ENCODE results near the gene POU2AF1. TPM values are rescaled to one million over a fixed set of nuclear protein-coding genes. Genes with fewer than 3 reads are reported as not detected.
A peak's percentile ranks its signal among the peaks of the same experiment; 100 is the strongest.

POU2AF1 gene
- total RNA-seq, 1 donor from 2014 or later, result 0.11 TPM

GRCh38 chr11:111422494-111423249, 43.6 kb upstream of the POU2AF1 start:
- intact Hi-C loops (cut with DNase I), result loop anchor here (1.0 to 2.0 kb wide), 2 partner anchors 124 to 139 kb away; partner anchors contain the start of gene POU2AF3
- H3K9me3 ChIP-seq, result no peaks in the 10 kb centered on the region
- no peak overlapping the region for H3K4me3 ChIP-seq
- peak; percentile 70 to 91 (median 72) for TF ChIP-seq CTCF (IDR thresholded peaks at IDR 0.05)
- H3K4me1 ChIP-seq, result peaks cover 10 to 17% of the 10 kb centered on the region in 2 donors
- no peak overlapping the region for H3K27ac ChIP-seq
- H3K27me3 ChIP-seq, result no peaks in the 10 kb centered on the region
- no peaks in the 10 kb centered on the region for H3K36me3 ChIP-seq
- peak in 1 of 2 donors; percentile 72 for DNase-seq (ENCODE audit: low spot score in 2 of 2)

GRCh38 chr11:111421251-111421650, 42.2 kb upstream of the POU2AF1 start:
- Histone ChIP-seq H3K4me3 (no peak overlapping the region), H3K9me3 (no peaks in the 10 kb centered on the region), H3K27ac (no peak overlapping the region), H3K27me3 (no peaks in the 10 kb centered on the region), H3K36me3 (no peaks in the 10 kb centered on the region), H3K4me1 (peaks cover 10 to 21% of the 10 kb centered on the region in 2 donors)
- TF ChIP-seq CTCF (IDR thresholded peaks at IDR 0.05), result no peak
- DNase-seq (ENCODE audit: low spot score in 2 of 2), result no peak
- intact Hi-C loops (cut with DNase I), result no loop called here

DNA sequence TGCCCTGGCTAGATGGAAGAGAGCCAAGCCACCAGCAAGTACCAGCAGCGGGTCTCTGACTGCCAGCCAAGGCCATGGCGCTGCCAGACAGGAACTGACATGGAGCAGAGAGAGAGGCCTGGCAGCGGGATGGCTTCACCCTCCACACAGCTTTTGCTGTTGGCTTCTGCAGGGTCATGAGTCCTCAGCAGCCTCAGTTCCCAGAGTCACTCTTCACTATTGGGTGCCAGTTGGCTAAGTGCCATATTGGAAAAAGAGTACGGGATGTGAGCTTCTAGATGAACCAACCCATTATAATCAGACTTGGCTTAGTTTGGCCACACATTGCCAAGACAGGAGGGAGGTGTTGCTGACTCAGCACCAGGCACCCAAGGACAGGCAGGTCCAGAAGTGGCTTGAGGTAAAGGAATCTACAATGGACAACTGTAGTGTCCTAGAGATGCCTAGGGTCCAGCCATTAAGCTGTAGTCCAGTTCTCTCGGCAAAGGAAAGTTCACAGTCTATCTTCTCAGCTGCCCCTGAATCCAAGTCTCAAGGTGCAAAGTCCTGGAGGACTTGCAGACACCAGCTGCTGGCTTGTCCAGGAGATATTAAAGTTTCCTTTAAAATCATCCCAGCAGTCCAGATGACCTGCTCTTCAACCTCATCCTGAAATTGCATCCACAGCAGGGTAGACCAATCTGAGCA, 40.7 kb upstream of the POU2AF1 start:
- no peak for TF ChIP-seq CTCF (IDR thresholded peaks at IDR 0.05)
- H3K4me1 ChIP-seq, result peaks cover 10 to 21% of the 10 kb centered on the region in 2 donors
- no peak overlapping the region for H3K4me3 ChIP-seq
- DNase-seq (ENCODE audit: low spot score in 2 of 2), result peak in 1 of 2 donors; percentile 67
- H3K27me3 ChIP-seq, result no peaks in the 10 kb centered on the region
- H3K36me3 ChIP-seq, result no peaks in the 10 kb centered on the region
- H3K9me3 ChIP-seq, result no peaks in the 10 kb centered on the region
- H3K27ac ChIP-seq, result peak overlapping the region in 1 of 2 donors; percentile 36
- intact Hi-C loops (cut with DNase I), result no loop called here

DNA sequence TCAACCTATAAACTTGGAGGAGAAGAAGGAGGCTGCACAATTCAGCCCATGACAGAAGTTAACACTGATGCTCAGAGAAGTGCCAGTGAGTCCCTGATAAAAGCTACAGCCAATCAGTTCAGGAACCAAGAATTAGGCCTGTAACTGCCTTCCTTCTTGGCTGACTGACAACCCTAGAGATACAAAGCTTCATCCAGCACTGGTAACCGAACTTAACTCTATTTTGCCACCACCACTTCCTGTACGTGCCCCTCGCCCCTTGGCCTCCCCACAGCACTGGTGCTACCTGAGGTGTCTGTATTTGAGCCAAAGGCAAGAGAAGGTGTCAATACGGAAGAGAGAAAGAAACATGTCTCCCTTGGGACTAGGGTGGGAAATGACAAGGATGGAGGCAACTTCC, 40.1 kb upstream of the POU2AF1 start:
- intact Hi-C loops (cut with DNase I), result no loop called here
- TF ChIP-seq CTCF (IDR thresholded peaks at IDR 0.05), result no peak

DNA sequence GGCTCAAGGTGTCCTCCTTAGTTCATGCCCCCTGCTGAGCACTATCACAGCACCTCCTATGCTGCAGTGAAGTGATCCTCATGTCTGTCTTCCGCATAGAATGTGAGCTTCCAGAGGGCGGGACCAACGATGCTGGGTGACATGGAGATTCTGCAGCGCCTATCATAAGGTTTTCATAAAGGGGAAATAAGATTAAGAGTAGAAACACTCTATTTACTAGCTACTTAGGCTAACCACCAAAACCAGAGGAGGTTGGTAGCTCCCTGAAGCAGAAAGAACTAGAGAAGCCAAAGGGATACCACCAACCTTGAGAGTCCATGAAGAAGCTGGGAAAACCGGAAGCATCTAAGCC, 39.3 kb upstream of the POU2AF1 start:
- peak overlapping the region; percentile 36 to 46 for H3K27ac ChIP-seq
- no peak for TF ChIP-seq CTCF (IDR thresholded peaks at IDR 0.05)
- no peaks in the 10 kb centered on the region for H3K9me3 ChIP-seq
- no peak for DNase-seq (ENCODE audit: low spot score in 2 of 2)
- H3K4me3 ChIP-seq, result no peak overlapping the region
- H3K27me3 ChIP-seq, result no peaks in the 10 kb centered on the region
- peaks cover 10 to 21% of the 10 kb centered on the region in 2 donors for H3K4me1 ChIP-seq
- H3K36me3 ChIP-seq, result no peaks in the 10 kb centered on the region
- intact Hi-C loops (cut with DNase I), result no loop called here

More for the DNA sequence above, 40.1 kb upstream of the POU2AF1 start:
- no peak overlapping the region for H3K4me3 ChIP-seq
- no peaks in the 10 kb centered on the region for H3K36me3 ChIP-seq
- no peaks in the 10 kb centered on the region for H3K9me3 ChIP-seq
- H3K27ac ChIP-seq, result peak overlapping the region in 1 of 2 donors; percentile 36
- peaks cover 10 to 21% of the 10 kb centered on the region in 2 donors for H3K4me1 ChIP-seq
- no peak for DNase-seq (ENCODE audit: low spot score in 2 of 2)
- H3K27me3 ChIP-seq, result no peaks in the 10 kb centered on the region
